Measurements from ENCODE around the gene TGM2.

Gene TGM2

GRCh38 chr20:38123021-38123587, 42.0 kb downstream of the TGM2 start:
- DNase-seq (ENCODE audit: insufficient read length) = no peak
- no peak for FAIRE-seq
- TF ChIP-seq POLR2AphosphoS5 (IDR thresholded peaks at IDR 0.05; ENCODE audit: low read depth, low read length) = no peak
- 0 out of 2 replicates have a peak, but pooled peaks have one; percentile 23 for TF ChIP-seq TAF1 (IDR thresholded peaks at IDR 0.05; ENCODE audit: borderline replicate concordance, low read depth, low read length)

GRCh38 chr20:38121741-38122140, 43.3 kb downstream of the TGM2 start:
- no peak for TF ChIP-seq POLR2A (IDR thresholded peaks at IDR 0.05; ENCODE audit: low read depth, low read length)
- TF ChIP-seq POLR2AphosphoS5 (IDR thresholded peaks at IDR 0.05; ENCODE audit: low read depth, low read length) = no peak
- TF ChIP-seq TAF1 (IDR thresholded peaks at IDR 0.05; ENCODE audit: borderline replicate concordance, low read depth, low read length) = no peak
- DNase-seq (ENCODE audit: insufficient read length) = no peak
- no peak for FAIRE-seq

GRCh38 chr20:38120625-38120988, 44.5 kb downstream of the TGM2 start:
- TF ChIP-seq TAF1 (IDR thresholded peaks at IDR 0.05; ENCODE audit: borderline replicate concordance, low read depth, low read length) = no peak
- TF ChIP-seq POLR2A (IDR thresholded peaks at IDR 0.05; ENCODE audit: low read depth, low read length) = no peak
- TF ChIP-seq POLR2AphosphoS5 (IDR thresholded peaks at IDR 0.05; ENCODE audit: low read depth, low read length) = no peak
- FAIRE-seq = no peak
- no peak for DNase-seq (ENCODE audit: insufficient read length)

GRCh38 chr20:38119446-38119845, 45.6 kb downstream of the TGM2 start:
- TF ChIP-seq TAF1 (IDR thresholded peaks at IDR 0.05; ENCODE audit: borderline replicate concordance, low read depth, low read length) (no peak), POLR2AphosphoS5 (IDR thresholded peaks at IDR 0.05; ENCODE audit: low read depth, low read length) (no peak), POLR2A (IDR thresholded peaks at IDR 0.05; ENCODE audit: low read depth, low read length) (no peak)

GRCh38 chr20:38117635-38118034, 47.4 kb downstream of the TGM2 start:
- no peak for TF ChIP-seq POLR2A (IDR thresholded peaks at IDR 0.05; ENCODE audit: low read depth, low read length)
- no peak for TF ChIP-seq TAF1 (IDR thresholded peaks at IDR 0.05; ENCODE audit: borderline replicate concordance, low read depth, low read length)
- no peak for TF ChIP-seq POLR2AphosphoS5 (IDR thresholded peaks at IDR 0.05; ENCODE audit: low read depth, low read length)
- FAIRE-seq (no peak), DNase-seq (ENCODE audit: insufficient read length) (no peak)

More at GRCh38 chr20:38119446-38119845, 45.6 kb downstream of the TGM2 start:
- FAIRE-seq (no peak), DNase-seq (ENCODE audit: insufficient read length) (no peak)

- FAIRE-seq = no peak
- TF ChIP-seq POLR2A (IDR thresholded peaks at IDR 0.05; ENCODE audit: low read depth, low read length) (no peak), TAF1 (IDR thresholded peaks at IDR 0.05; ENCODE audit: borderline replicate concordance, low read depth, low read length) (no peak), POLR2AphosphoS5 (IDR thresholded peaks at IDR 0.05; ENCODE audit: low read depth, low read length) (no peak)
- no peak for DNase-seq (ENCODE audit: insufficient read length)
These were observed 47.9 kb downstream of the TGM2 start for GRCh38 chr20:38117205-38117604.

- DNase-seq (ENCODE audit: insufficient read length) = no peak
- TF ChIP-seq POLR2AphosphoS5 (IDR thresholded peaks at IDR 0.05; ENCODE audit: low read depth, low read length) = no peak
- TF ChIP-seq POLR2A (IDR thresholded peaks at IDR 0.05; ENCODE audit: low read depth, low read length) = no peak
- no peak for TF ChIP-seq TAF1 (IDR thresholded peaks at IDR 0.05; ENCODE audit: borderline replicate concordance, low read depth, low read length)
- no peak for FAIRE-seq
These were observed 48.5 kb downstream of the TGM2 start for GRCh38 chr20:38116409-38117165.

- DNase-seq (ENCODE audit: insufficient read length) (no peak), FAIRE-seq (no peak)
- no peak for TF ChIP-seq TAF1 (IDR thresholded peaks at IDR 0.05; ENCODE audit: borderline replicate concordance, low read depth, low read length)
- no peak for TF ChIP-seq POLR2AphosphoS5 (IDR thresholded peaks at IDR 0.05; ENCODE audit: low read depth, low read length)
- no peak for TF ChIP-seq POLR2A (IDR thresholded peaks at IDR 0.05; ENCODE audit: low read depth, low read length)
These were observed 49.2 kb downstream of the TGM2 start for GRCh38 chr20:38115896-38116295.

- TF ChIP-seq POLR2A (IDR thresholded peaks at IDR 0.05; ENCODE audit: low read depth, low read length) (no peak), POLR2AphosphoS5 (IDR thresholded peaks at IDR 0.05; ENCODE audit: low read depth, low read length) (no peak)
- FAIRE-seq = no peak
- no peak for DNase-seq (ENCODE audit: insufficient read length)
These were observed 49.9 kb downstream of the TGM2 start for GRCh38 chr20:38115205-38115604.

- no peak for DNase-seq (ENCODE audit: insufficient read length)
- no peak for FAIRE-seq
- TF ChIP-seq TAF1 (IDR thresholded peaks at IDR 0.05; ENCODE audit: borderline replicate concordance, low read depth, low read length) = no peak
- no peak for TF ChIP-seq POLR2A (IDR thresholded peaks at IDR 0.05; ENCODE audit: low read depth, low read length)
- no peak for TF ChIP-seq POLR2AphosphoS5 (IDR thresholded peaks at IDR 0.05; ENCODE audit: low read depth, low read length)
These were observed 50.7 kb downstream of the TGM2 start for GRCh38 chr20:38114353-38114791.

GRCh38 chr20:38113401-38114325, 51.4 kb downstream of the TGM2 start:
- TF ChIP-seq POLR2AphosphoS5 (IDR thresholded peaks at IDR 0.05; ENCODE audit: low read depth, low read length) (no peak), TAF1 (IDR thresholded peaks at IDR 0.05; ENCODE audit: borderline replicate concordance, low read depth, low read length) (no peak), POLR2A (IDR thresholded peaks at IDR 0.05; ENCODE audit: low read depth, low read length) (no peak)
- FAIRE-seq (no peak), DNase-seq (ENCODE audit: insufficient read length) (no peak)
